SK-N-SH (cell line): Measurements from ENCODE around the gene PRR20G. TPM values are rescaled to one million over a fixed set of nuclear protein-coding genes. Genes with fewer than 3 reads are reported as not detected.
A peak's percentile ranks its signal among the peaks of the same experiment; 100 is the strongest.

Source experiments
- CTCF ChIA-PET: fragments of 300-600, 350-600 bp; formaldehyde crosslinking; extraction: SDS; loops from one replicate; lab custom pipeline; 2021; lab: Yijun Ruan, JAX
- POLR2A ChIA-PET: fragments of 350-600 bp; sonication (Branson Sonifier 250); formaldehyde crosslinking; extraction: SDS; loops from one replicate; lab custom pipeline; 2020; ENCODE audit warnings: antibody characterized with exemption, inconsistent platforms; lab: Yijun Ruan, JAX
- DNase-seq: peaks from one replicate; pipeline ENCODE4 v3.0.0; 2012
- H2AFZ ChIP-seq: fragments of 200-600 bp; sonication (generic); 2 replicates; pipeline ENCODE4 v1.8.1; 2016; ENCODE audit warnings: antibody characterized with exemption, mild to moderate bottlenecking, low read depth
- H3F3A ChIP-seq: fragments of 200-600 bp; sonication (generic); replicated peaks from 2 replicates; pipeline ENCODE3; 2016; ENCODE audit warnings: antibody characterized with exemption, mild to moderate bottlenecking; ENCODE audit not compliant: insufficient read depth
- H3K27ac ChIP-seq, 2 experiments: fragments of 200-500 bp in 1 of 2; fragments of 200-600 bp in 1 of 2; sonication (Bioruptor generic) in 1 of 2; sonication (generic), shearing (Covaris generic) in 1 of 2; 2 replicates each; pipeline versions ENCODE4 v1.5.1 to v1.6.1; 2014 to 2016; ENCODE audit warnings: low read depth in 2 of 2, inconsistent platforms in 1 of 2, low read length in 1 of 2, mild to moderate bottlenecking in 1 of 2, mixed read lengths in 1 of 2
- H3K27me3 ChIP-seq: fragments of 200-600 bp; sonication (generic), shearing (Covaris generic); 2 replicates; pipeline ENCODE4 v1.6.1; 2016; ENCODE audit warnings: mixed run types; ENCODE audit not compliant: insufficient read depth
- H3K36me3 ChIP-seq, 2 experiments: fragments of 200-500 bp in 1 of 2; fragments of 200-600 bp in 1 of 2; sonication (Bioruptor generic) in 1 of 2; sonication (generic) in 1 of 2; replicated peaks in 1 of 2; 2 replicates each; pipeline versions ENCODE3 to v1.5.1; 2014 to 2016; ENCODE audit warnings: low read length in 1 of 2, mild to moderate bottlenecking in 1 of 2; ENCODE audit not compliant: insufficient read depth in 2 of 2, control insufficient read depth in 1 of 2
- H3K4me1 ChIP-seq, 2 experiments: fragments of 200-500 bp in 1 of 2; fragments of 200-600 bp in 1 of 2; sonication (Bioruptor generic) in 1 of 2; sonication (generic), shearing (Covaris generic) in 1 of 2; 2 replicates each; pipeline versions ENCODE4 v1.5.1 to v1.6.1; 2014 to 2016; ENCODE audit warnings: low read depth in 1 of 2, low read length in 1 of 2, mixed run types in 1 of 2; ENCODE audit not compliant: insufficient read depth in 2 of 2, control insufficient read depth in 1 of 2
- H3K4me2 ChIP-seq: fragments of 200-600 bp; sonication (generic), shearing (Covaris generic); 2 replicates; pipeline ENCODE4 v1.6.1; 2017; ENCODE audit warnings: mixed run types
- H3K4me3 ChIP-seq, 2 experiments: fragments of 200-500 bp in 1 of 2; fragments of 200-600 bp in 1 of 2; sonication (Bioruptor generic) in 1 of 2; sonication (generic), shearing (Covaris generic) in 1 of 2; 2 replicates each; pipeline versions ENCODE4 v1.5.1 to v1.8.1; 2014 to 2016; ENCODE audit warnings: low read depth in 2 of 2, inconsistent platforms in 1 of 2, low read length in 1 of 2, mild to moderate bottlenecking in 1 of 2, mixed read lengths in 1 of 2, moderate library complexity in 1 of 2
- H3K79me2 ChIP-seq: fragments of 200-600 bp; sonication (generic); 2 replicates; pipeline ENCODE4 v1.8.1; 2017; ENCODE audit warnings: mild to moderate bottlenecking; ENCODE audit not compliant: insufficient read depth
- H3K9ac ChIP-seq: fragments of 200-600 bp; sonication (generic); 2 replicates; pipeline ENCODE4 v1.6.1; 2017; ENCODE audit warnings: mixed run types
- H3K9me2 ChIP-seq: fragments of 200-600 bp; sonication (generic); 2 replicates; pipeline ENCODE4 v1.6.1; 2017; ENCODE audit warnings: mixed run types
- H3K9me3 ChIP-seq: fragments of 200-600 bp; sonication (generic); 2 replicates; pipeline ENCODE4 v1.6.1; 2017; ENCODE audit warnings: mixed run types, mild to moderate bottlenecking, moderate library complexity
- H4K20me1 ChIP-seq: fragments of 200-600 bp; sonication (generic); 2 replicates; pipeline ENCODE4 v1.6.1; 2017; ENCODE audit warnings: mild to moderate bottlenecking, mixed run types; ENCODE audit not compliant: insufficient read depth
- CHD2 ChIP-seq: fragments of 150-350 bp; IDR thresholded peaks from 2 replicates; pipeline ENCODE4 v1.6.1; 2018; ENCODE audit warnings: low read length; ENCODE audit not compliant: partially characterized antibody
- EP300 ChIP-seq, 2 experiments: IDR thresholded peaks; 2 replicates each; pipeline versions ENCODE4 v1.4.0 to v1.6.1; 2012; ENCODE audit warnings: borderline replicate concordance in 1 of 2, low read depth in 1 of 2, low read length in 1 of 2
- EZH2phosphoT487 ChIP-seq: fragments of 200-600 bp; sonication (generic); IDR thresholded peaks from 2 replicates; pipeline ENCODE4 v1.6.1; 2017; ENCODE audit warnings: low read depth, mixed run types, mild to moderate bottlenecking, antibody characterized with exemption, moderate library complexity, borderline replicate concordance
- FOXJ3 ChIP-seq: sonication (generic); formaldehyde crosslinking; IDR thresholded peaks from 2 replicates; pipeline ENCODE4 v1.5.1; 2020; ENCODE audit warnings: mild to moderate bottlenecking, missing genetic modification reagents
- POLR2AphosphoS5 ChIP-seq: IDR thresholded peaks from 2 replicates; pipeline ENCODE4 v1.6.1; 2012; ENCODE audit warnings: low read depth, low read length
- RFX5 ChIP-seq: IDR thresholded peaks from 2 replicates; pipeline ENCODE4 v1.6.1; 2012; ENCODE audit warnings: mild to moderate bottlenecking, improper control_type of control experiment, low read length
- RXRA ChIP-seq: IDR thresholded peaks from 2 replicates; pipeline ENCODE4 v1.4.0; 2012; ENCODE audit warnings: low read depth, mild to moderate bottlenecking, borderline replicate concordance
- SMC3 ChIP-seq: IDR thresholded peaks from 2 replicates; pipeline ENCODE4 v1.6.1; 2012; ENCODE audit warnings: low read depth, low read length, improper control_type of control experiment
- TCF12 ChIP-seq: IDR thresholded peaks from 2 replicates; pipeline ENCODE4 v1.4.0; 2012
- USF1 ChIP-seq: IDR thresholded peaks from 2 replicates; pipeline ENCODE4 v1.4.0; 2012; ENCODE audit warnings: low read depth, borderline replicate concordance
- WGBS: methylation state at CpG from one replicate; pipeline ENCODE4 v1.1.6; 2017; ENCODE audit warnings: low lambda C conversion rate; 5-methylcytosine and 5-hydroxymethylcytosine counted together
- polyA plus RNA-seq, 3 experiments: library from polyadenylated mRNA; depleted of rRNA; stranded (reverse); fragments of >200 nt; gene quantifications; 2 replicates each; pipeline ENCODE4 v1.2.3, GENCODE V29; 2012
- TF ChIP-seq, protein P1 (sequence below): IDR thresholded peaks from 2 replicates; pipeline ENCODE4 v1.6.1; 2012; ENCODE audit warnings: mild to moderate bottlenecking, low read depth, low read length, moderate library complexity

The PRR20G gene
- polyA plus RNA-seq, 1 of the 3 experiments (the other 2 are of a cell fraction): not detected

DNA sequence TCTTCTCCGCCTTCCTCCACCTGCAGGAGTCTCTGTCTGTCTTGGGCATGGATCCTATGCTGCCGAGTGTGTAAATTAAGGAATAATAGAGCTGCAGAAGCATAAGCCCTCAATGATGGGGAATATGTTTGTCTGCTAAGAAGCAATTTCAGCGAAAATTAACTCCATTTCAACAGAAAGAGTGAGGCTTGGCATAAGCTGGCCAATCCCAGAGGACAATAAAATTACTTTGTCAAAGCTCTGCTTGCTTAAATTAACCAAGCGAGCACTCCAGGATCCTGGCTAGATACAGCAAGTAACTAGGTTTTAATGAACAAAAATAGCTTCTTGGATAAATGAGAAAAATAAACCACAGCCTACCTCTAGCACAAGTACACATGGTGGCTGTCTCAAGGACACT is 33.5 kb upstream of the PRR20G start (continued):
- TF ChIP-seq USF1 (no peak), POLR2AphosphoS5 (no peak), RFX5 (no peak), FOXJ3 (CRISPR knock-in tag) (no peak)

- no peaks in the 10 kb centered on the region for H3K27me3 ChIP-seq
- DNase-seq: no peak
- WGBS: 51% methylated on average over 4 of the region's 4 CpGs
- no peak for TF ChIP-seq EZH2phosphoT487
- TF ChIP-seq, protein P1, sequence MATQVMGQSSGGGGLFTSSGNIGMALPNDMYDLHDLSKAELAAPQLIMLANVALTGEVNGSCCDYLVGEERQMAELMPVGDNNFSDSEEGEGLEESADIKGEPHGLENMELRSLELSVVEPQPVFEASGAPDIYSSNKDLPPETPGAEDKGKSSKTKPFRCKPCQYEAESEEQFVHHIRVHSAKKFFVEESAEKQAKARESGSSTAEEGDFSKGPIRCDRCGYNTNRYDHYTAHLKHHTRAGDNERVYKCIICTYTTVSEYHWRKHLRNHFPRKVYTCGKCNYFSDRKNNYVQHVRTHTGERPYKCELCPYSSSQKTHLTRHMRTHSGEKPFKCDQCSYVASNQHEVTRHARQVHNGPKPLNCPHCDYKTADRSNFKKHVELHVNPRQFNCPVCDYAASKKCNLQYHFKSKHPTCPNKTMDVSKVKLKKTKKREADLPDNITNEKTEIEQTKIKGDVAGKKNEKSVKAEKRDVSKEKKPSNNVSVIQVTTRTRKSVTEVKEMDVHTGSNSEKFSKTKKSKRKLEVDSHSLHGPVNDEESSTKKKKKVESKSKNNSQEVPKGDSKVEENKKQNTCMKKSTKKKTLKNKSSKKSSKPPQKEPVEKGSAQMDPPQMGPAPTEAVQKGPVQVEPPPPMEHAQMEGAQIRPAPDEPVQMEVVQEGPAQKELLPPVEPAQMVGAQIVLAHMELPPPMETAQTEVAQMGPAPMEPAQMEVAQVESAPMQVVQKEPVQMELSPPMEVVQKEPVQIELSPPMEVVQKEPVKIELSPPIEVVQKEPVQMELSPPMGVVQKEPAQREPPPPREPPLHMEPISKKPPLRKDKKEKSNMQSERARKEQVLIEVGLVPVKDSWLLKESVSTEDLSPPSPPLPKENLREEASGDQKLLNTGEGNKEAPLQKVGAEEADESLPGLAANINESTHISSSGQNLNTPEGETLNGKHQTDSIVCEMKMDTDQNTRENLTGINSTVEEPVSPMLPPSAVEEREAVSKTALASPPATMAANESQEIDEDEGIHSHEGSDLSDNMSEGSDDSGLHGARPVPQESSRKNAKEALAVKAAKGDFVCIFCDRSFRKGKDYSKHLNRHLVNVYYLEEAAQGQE: peak; percentile 94
- no peak overlapping the region for H3K4me2 ChIP-seq
- POLR2A ChIA-PET: no interaction called here
- H4K20me1 ChIP-seq: no peaks in the 10 kb centered on the region
- H3K79me2 ChIP-seq: no peaks in the 10 kb centered on the region
- H3K9me3 ChIP-seq: no peaks in the 10 kb centered on the region
- H3K9ac ChIP-seq: no peak overlapping the region
- H3K4me3 ChIP-seq: no peak overlapping the region
- CTCF ChIA-PET: interaction anchor here (0.7 to 1.2 kb wide), 2 partner anchors 223 to 336 kb away, joined by 3 read pairs; no protein-coding TSS in a partner anchor
- H3F3A ChIP-seq: no peaks in the 10 kb centered on the region
- H3K9me2 ChIP-seq: no peaks in the 10 kb centered on the region
- no peaks in the 10 kb centered on the region; a peak in 1 of 4 replicates for H3K4me1 ChIP-seq
- H3K27ac ChIP-seq: no peak overlapping the region
- no peaks in the 10 kb centered on the region for H3K36me3 ChIP-seq
- H2AFZ ChIP-seq: no peak overlapping the region
Measured at GRCh38 chr3:127320529-127321121, 32.8 kb upstream of the PRR20G start.

GRCh38 chr3:127316685-127317084 is 28.8 kb upstream of the PRR20G start:
- H3F3A ChIP-seq: no peaks in the 10 kb centered on the region
- CTCF ChIA-PET: no interaction called here
- no peaks in the 10 kb centered on the region for H3K27me3 ChIP-seq
- no peaks in the 10 kb centered on the region for H3K9me3 ChIP-seq
- DNase-seq: no peak
- no peak for TF ChIP-seq EP300 (IDR thresholded peaks at IDR 0.05; ENCODE audit: borderline replicate concordance in 1 of 2, low read depth in 1 of 2, low read length in 1 of 2)
- TF ChIP-seq POLR2AphosphoS5: no peak
- TF ChIP-seq, protein P1: no peak
- no peak for TF ChIP-seq RXRA
- TF ChIP-seq RFX5: no peak
- TF ChIP-seq TCF12: no peak
- TF ChIP-seq SMC3: no peak
- TF ChIP-seq CHD2: no peak
- H3K4me3 ChIP-seq: no peak overlapping the region
- H3K36me3 ChIP-seq: no peaks in the 10 kb centered on the region
- H3K4me1 ChIP-seq: peaks cover 0 to 3% of the 10 kb centered on the region in 2 experiments; a peak in 2 of 4 replicates
- no peaks in the 10 kb centered on the region for H3K79me2 ChIP-seq
- WGBS: 39% methylated on average over 3 of the region's 7 CpGs
- H3K9ac ChIP-seq: no peak overlapping the region
- H3K9me2 ChIP-seq: no peaks in the 10 kb centered on the region
- POLR2A ChIA-PET: no interaction called here
- no peaks in the 10 kb centered on the region for H4K20me1 ChIP-seq
- H3K4me2 ChIP-seq: no peak overlapping the region
- H3K27ac ChIP-seq: no peak overlapping the region
- no peak overlapping the region for H2AFZ ChIP-seq
